NT2/D1 (cell line): ENCODE data around the gene RIPK1.
"Not testable (repeated sequence)": the region's sequence is repeated elsewhere in the genome, so short reads cannot be mapped to it uniquely, and the experiment has no call there.

Source experiments
- SUZ12 ChIP-seq: IDR thresholded peaks from 2 replicates; pipeline ENCODE4 v1.6.1; 2011; ENCODE audit not compliant: insufficient read length, insufficient read depth; ENCODE audit errors: extremely low read depth
- YY1 ChIP-seq: IDR thresholded peaks from 2 replicates; pipeline ENCODE4 v1.6.1; 2011; ENCODE audit not compliant: insufficient read length, insufficient read depth
- ZNF274 ChIP-seq: IDR thresholded peaks from 2 replicates; pipeline ENCODE4 v1.6.1; 2011; ENCODE audit warnings: mild to moderate bottlenecking, low read depth, low read length

GRCh38 chr6:3078952-3079351 is 10.7 kb downstream of the RIPK1 start:
- TF ChIP-seq ZNF274, SUZ12, YY1: not testable (repeated sequence)
